GM21515 (cell line): ENCODE measurements around the gene NAIF1.
"Not testable (repeated sequence)": the region's sequence is repeated elsewhere in the genome, so short reads cannot be mapped to it uniquely, and the experiment has no call there.

Experiments used
- ATAC-seq: cut with Tn5 transposase; IDR thresholded peaks from one replicate; pipeline ENCODE4 v1.9.1; 2021; ENCODE audit not compliant: unreplicated experiment

NAIF1 gene

GRCh38 chr9:128034821-128035652 lies 32.1 kb downstream of the NAIF1 start:
- no peak for ATAC-seq

DNA sequence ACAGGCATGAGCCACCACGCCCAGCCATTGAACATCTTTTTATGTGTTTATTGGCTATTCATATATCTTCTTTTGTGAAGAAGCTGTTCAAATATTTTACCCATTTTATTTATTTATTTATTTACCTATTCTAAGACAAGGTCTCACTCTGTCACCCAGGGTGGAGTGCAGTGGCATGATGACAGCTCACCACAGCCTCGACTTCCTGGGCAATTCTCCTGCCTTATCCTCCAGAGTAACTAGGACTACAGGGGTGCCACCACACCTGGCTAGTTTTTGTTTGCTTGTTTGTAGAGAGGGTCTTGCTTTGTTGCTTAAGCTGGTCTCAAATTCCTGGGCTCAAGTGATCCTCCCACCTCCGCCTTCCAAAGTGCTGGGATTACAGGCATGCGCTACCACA lies 33.5 kb downstream of the NAIF1 start:
- ATAC-seq, result no peak

- ATAC-seq, result no peak
These were observed 39.4 kb downstream of the NAIF1 start for GRCh38 chr9:128027705-128028104.

- ATAC-seq, result no peak
These were observed 40.2 kb downstream of the NAIF1 start for GRCh38 chr9:128026773-128027541.

DNA sequence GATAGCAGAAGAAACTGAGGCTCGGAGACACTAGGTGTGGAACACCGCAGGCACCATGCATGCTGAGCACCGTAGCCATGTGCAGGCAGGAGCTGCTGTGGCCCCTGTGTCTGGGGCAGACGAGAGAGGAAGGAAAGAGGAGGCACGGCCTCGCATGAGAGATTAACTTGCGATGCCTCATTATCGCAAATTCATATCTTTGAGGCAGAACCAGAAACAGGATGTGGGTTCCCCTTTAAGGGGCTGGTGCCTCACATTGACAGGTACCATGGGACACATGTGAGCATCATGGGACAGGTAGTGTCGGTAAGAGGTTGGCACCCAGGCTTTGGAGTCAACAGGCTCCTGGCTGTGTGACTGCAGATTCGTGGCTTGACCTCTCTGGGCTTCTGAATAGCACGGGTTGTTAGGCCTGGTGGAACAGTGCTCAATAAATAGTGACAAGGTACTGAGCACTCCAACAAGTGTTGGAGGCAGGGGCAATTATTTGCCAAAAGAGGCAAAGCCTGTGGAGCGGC lies 40.8 kb downstream of the NAIF1 start:
- ATAC-seq, result no peak

- no peak for ATAC-seq
These were observed 41.4 kb downstream of the NAIF1 start for GRCh38 chr9:128025736-128026135.

GRCh38 chr9:128024761-128025308 lies 42.3 kb downstream of the NAIF1 start:
- no peak for ATAC-seq

DNA sequence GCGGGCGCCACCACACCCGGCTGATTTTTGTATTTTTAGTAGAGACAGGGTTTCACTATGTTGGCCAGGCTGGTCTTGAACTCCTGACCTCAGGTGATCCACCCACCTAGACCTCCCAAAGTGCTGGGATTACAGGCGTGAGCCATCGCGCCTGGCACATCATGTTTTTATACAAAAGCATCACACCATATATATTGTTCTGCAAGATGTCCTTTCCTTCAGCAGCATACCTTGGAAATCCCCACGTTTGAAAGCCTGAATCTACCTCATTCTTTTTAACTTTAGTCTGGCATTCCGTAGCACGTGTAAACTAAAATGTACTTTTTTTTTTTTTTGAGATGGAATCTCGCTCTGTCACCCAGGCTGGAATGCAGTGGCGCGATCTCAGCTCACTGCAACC lies 43.4 kb downstream of the NAIF1 start:
- ATAC-seq, result not testable (repeated sequence)

GRCh38 chr9:128022886-128023285 lies 44.2 kb downstream of the NAIF1 start:
- ATAC-seq, result no peak

DNA sequence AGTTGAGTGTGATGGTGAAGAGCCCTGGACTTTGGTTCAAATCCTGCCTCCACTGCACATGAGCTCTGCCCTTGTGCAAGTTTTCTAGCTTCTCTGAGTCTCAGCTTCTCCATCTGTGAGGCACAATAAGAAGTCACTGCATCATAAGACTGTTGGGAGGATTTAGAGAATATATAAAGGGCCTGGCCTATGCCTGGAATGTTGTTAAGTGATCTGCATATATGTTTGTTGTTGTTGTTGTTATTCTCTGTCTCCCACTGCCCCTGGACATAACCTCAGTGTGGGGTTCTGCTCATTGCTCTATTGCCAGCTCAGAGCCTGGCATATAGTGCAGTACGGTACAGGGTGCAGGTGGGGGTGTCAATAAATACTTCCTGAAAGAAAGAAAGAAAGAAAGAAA lies 46.0 kb downstream of the NAIF1 start:
- ATAC-seq, result no peak

DNA sequence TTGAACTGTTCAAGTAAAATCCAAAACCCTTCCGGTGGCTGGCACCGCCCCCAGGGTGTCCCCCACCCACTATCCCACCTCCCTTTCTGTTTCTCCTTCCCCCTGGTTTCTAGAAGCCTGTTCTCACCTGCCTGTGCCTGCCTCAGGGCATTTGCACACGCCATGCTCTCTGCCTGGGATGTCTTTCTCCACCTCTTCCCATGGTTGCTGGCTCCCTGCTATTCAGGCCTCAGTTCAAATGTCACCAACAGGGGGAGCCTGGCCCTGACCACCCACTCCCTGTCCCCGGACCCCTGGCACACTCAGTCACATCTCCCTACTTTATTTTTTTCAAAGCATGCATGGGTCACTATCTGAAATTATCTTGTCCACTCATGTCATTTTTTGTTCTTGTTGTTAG lies 46.4 kb downstream of the NAIF1 start:
- no peak for ATAC-seq

DNA sequence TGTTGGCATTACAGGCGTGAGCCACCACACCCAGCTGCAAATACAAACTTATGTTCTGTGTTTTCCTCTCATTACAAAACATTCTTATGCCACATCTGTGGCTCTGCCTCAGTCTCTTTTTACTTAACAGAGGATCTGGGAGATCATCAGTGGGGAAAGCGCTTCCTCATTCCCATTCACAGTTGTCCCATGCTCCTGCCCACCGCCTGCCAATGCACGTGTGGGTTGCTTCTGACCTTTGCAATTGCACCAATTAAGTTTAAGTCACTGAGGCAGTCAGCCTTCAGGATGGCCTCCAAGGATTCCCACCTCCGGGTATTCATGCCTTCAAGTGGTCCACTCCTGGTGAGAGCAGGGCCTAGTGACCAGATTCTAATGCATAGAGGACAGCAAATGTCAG lies 51.4 kb downstream of the NAIF1 start:
- ATAC-seq, result no peak
